EH (cell line): ENCODE measurements around the gene TMCO6.
"Not testable (repeated sequence)": the region's sequence is repeated elsewhere in the genome, so short reads cannot be mapped to it uniquely, and the experiment has no call there.

ENCODE experiments used
- DNase-seq: peaks from one replicate; pipeline ENCODE4 v3.0.0-alpha.2; 2015; ENCODE audit warnings: low read depth

TMCO6 gene

DNA sequence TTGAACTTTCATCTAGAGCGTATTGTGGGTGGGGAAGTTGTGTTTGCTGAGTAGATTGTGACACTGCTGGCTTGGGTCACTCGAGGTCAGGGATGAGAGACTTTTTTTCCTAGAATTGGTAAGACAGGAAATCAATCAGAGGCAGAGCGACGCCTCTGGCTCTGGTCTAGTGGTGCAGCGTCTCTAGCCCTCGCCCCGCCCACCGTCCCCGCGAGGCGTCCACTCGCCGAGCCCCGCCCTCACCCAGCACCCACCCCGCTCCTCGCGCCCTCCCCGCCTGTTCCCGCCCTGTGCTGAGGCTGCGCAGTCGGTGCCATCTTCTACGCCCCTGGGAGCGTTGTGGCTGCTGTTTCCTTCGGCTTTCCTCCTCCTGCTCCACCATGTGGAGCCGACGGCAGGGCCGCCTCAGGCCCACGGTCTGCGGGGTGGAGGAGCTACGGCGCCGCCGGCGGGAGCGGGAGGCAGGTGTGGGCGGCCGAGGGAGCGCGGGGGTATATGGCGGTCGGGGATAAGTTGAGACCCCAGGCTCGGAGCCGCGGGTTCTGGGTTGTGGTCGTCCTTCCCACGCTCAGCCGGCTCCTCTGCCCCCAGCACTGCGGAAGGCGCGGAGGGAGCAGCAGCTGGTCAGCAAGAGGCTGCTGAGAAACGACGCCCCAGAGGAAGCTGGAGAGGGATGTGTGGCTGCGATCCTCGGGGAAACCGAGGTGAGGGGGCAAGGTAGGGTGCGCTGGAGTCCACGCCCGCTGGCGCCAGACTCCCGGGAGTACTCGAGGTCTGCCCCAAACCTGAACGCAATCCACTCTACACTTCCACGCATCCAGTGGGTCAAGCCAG is at the start of gene TMCO6:
Gene TMCO6, plus strand, starts transcription at position 304 of the 834 bp plus-strand sequence. Its CDS starts 77 bp downstream, at position 381.
- peak; percentile 95 for DNase-seq

DNA sequence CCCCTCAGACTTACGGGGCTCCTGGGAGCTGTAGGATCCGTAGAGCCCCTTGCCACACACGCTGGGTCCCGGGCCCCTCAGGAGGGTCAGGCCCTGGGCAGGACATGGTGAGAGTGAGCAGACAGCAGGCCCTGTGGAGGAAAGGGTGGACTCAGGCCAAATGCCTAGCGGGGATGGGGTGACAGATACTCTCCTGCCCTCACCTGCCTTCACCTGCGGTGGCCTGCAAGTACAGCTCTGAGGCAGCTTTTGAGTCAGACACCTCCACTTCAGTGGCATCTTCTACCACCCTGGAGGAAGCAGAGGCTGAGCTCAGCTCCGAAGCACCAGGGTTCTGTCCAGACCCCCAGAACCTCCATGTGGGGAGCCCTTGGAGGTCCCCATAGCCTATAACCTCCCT is 48.4 kb upstream of the TMCO6 start:
- no peak for DNase-seq

DNA sequence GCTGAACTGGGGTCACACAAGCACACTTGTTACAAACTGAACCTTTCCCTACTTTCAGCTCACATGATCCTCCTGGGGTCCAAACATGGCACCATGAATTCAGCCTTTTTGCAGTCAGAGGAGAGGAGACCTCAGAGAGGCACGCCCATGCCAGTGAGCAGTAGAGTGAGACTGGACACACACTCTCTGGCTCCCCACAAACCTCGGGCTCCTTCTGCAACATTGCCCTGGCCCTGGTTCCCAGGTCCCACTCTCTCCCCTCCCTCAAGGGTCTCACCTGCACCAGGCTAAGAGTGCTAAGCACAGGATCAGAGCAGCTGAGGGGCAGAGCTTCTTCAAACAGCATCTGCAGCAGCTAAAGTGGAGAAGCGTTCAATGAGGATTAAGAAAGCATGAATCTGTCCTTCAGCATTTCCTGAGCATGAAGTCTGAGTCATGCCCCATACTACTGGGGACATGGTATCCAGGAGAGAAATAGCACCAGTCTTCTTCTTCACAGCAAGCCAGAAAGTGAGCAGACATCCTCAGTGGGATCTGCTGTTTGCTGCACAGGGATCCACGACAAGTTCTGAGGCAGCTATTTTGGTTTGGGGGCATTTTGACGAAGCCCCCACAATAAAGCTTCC is 47.4 kb upstream of the TMCO6 start:
- DNase-seq: peak; percentile 67

DNA sequence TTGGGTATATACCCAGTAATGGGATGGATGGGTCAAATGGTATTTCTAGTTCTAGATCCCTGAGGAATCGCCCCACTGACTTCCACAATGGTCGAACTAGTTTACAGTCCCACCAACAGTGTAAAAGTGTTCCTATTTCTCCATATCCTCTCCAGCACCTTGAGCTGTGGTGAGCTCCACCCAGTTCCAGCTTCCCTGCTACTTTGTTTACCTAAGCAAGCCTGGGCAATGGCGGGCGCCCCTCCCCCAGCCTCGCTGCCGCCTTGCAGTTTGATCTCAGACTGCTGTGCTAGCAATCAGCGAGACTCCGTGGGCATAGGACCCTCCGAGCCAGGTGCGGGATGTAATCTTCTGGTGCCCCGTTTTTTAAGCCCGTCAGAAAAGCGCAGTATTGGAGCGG is 46.2 kb upstream of the TMCO6 start:
- not testable (repeated sequence) for DNase-seq

DNA sequence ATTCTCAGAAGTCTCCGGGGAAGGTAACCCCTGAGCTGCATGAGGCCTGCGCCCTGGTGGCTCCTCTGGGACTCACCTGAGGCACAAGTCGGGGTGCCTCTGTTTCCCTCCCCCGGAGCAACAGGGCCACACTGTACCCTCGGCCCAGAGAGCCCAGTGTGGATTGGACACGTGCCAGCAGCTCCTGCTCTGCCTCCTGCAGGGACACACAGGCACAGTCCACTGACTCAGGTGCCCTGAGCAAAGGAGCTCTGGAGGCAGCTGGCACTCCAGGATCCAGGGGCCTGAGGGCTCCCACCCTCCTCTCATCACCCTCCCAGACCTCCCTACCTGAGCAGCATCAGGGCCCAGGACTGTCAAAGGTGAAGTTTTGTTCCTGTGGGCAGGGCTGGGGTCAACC is 45.1 kb upstream of the TMCO6 start:
- no peak for DNase-seq

DNA sequence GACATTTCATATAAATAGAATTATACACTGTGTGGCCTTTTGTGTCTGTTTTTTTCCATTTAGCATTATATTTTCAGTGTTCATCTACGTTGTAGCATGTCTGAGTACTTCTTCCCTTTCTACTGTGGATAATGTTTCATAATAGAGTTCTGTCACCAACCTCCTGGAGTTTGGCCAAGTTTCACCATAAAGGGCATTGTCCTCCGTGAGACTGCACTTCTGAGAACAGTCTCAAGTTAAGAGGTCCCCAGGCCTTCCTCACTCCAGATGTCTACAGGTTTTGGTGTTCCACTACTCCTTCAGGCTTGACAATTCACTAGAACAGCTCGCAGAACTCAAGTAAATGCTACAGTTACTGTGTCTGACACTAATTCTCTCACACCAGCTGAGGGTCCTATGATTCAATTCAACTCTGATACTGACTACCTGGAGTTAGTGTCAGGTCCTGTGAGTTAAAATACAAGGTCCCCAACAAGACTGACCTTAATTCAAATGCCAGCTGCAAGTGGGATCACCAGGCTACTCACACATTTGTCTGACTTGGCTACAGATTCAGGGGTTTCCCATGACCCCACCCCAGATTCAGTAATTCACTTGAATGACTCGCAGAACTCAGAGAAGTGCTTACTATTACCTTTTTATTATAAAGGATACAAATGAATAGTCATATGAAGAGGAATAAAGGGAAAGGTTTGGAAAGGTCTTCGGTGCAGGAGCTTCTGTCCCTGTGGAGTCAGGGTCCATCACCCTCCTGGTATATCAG is 43.5 kb upstream of the TMCO6 start:
- no peak for DNase-seq

DNA sequence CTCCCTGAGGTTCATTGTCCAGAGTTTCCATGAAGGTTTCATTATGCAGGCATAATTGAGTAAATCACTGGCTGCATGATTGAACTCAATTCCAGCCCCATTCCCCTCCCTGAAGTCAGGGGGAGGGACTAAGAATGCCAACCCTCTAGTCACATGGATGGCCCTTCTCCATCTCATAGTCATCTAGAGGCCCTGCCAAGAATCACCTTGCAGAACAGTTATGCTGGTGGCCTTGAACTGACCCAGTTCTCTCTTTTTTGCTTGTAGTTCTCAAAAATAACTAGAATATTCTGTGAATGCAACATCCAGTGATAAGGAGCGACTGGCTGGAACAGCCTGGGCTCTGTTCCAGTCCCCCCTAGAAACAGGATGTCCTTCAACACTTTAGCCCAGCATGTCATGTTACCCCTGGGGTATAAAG is 42.9 kb upstream of the TMCO6 start:
- no peak for DNase-seq

DNA sequence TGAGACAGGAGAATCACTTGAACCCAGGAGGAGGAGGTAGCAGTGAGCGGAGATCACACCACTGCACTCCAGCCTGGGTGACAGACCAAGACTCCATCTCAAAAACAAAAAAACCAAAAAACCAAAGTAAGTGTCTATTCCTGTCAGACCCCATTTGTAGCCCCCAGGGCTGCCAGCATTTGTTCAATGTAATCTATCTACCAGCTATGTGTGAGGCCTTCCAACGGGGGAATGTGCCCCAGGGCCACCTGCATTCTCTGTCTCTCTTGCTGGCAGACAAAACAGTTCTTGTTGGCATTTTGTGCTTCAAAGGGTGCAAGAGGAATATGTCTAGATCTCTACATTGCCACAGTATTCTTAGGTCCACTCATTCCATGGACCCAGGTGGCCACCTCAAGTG is 40.4 kb upstream of the TMCO6 start:
- no peak for DNase-seq

DNA sequence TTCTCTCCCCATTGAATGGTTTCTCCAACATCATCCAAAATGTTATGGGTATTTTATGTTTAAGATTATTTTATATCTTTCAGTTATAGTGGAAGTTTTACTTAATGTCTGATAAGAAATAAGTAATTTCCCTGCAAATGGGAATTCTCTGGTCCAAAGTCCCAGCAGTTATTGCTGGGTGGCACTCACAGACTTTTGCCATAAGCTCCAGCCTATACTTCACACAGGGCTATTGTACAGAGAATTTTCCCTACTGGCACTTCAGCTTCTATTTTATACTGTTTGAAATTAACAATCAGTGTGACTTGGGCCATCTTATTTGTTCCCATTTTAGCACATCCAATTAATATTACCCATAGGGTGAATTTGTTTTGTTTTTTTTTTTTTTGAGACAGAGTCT is 39.2 kb upstream of the TMCO6 start:
- DNase-seq: no peak

DNA sequence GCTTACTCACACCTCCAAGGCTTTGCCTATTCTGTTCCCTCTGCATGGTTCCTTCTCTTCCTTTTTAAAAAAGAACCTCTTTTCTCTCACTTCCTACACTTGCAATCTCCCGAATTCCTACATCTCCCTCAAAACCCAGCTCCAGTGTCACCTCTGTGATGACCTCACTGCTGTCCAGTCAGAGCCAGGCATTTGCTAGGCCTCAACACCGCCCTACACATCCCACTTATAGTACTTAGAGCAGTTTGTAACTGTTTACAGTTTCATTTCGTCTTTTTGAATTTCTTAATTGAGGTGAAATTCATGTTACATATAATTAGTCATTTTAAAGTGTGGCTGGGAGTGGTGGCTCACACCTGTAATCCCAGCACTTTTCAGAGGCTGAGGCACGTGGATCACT is 37.1 kb upstream of the TMCO6 start:
- DNase-seq: no peak

DNA sequence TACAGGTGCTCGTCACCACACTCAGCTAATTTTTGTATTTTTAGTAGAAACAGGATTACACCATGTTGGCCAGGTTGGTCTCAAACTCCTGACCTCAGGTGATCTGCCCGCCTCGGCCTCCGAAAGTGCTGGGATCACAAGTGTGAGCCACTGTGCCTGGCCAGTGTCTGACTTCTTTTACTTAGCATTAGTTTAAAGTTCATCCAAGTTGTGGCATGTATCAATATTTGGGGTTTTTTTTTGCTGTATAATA is 35.9 kb upstream of the TMCO6 start:
- DNase-seq: not testable (repeated sequence)

DNA sequence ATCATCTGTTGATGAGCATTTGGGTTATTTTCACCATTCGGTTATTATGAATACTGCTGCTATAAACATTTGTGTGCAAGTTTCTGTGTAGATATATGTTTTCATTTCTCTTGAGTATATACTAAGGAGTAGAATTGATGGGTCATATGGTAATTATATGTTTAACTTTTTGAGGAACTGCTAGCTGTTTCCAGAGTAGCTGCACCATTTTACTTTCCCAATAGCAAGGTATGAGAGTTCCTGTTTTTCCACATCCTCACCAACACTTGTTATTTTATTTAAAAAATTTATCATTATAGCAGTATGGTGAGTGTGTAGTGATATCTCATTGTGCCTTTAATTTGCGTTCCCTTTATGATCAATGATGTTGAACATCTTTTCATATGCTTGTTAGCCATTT is 35.5 kb upstream of the TMCO6 start:
- no peak for DNase-seq

DNA sequence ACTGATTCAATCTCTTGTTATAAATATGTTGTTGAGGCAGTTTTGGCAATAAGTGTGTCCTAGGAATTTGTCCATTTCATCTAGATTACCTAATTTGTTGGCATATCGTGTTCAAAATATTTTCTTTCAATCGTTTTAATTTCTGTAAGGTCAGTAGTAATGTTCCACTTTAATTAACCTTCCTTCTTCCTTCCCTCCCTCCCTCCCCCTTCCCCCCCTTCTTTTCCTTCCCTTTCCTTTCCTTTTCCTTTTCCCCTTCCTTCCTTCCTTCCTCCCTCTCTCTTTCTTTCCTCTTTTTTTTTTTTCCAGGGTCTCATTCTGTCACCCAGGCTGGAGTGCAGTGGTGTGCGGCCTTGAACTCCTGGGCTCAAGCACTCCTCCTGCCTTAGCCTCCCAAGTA is 33.4 kb upstream of the TMCO6 start:
- no peak for DNase-seq

DNA sequence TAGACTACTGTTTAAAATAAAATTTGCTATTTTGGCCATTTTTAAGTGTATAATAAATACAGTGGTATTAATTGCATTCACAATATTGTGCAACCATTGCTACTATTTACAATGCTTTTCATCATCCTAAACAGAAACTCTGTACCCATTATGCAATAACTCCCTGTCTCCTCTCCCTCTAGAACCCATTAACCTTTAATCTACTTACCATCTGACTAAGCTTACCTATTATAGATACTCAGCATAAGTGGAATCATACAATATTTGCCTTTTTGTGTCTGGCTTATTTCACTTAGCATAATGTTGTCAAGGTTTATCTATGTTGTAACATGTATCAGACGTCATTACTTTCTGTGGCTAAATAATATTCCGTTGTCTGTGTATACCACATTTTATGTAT is 32.2 kb upstream of the TMCO6 start:
- no peak for DNase-seq

DNA sequence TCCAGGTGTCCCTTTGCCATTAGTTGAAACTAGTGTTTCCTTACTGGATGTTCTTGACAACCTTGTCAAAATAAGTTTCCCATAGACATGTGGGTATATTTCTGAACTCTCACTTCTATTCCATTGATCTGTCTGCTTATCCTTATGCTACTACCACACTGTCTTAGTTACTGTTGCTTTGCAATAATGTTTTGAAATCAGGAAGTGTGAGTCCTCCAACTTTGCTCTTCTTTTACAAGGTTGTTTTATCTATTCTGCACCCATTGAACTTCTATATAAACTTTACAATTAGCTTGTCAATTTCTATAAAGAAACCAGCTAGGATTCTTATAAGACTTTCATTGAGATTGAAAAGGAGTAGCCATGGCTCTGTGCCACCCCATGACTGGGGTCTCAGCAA is 30.5 kb upstream of the TMCO6 start:
- no peak for DNase-seq

DNA sequence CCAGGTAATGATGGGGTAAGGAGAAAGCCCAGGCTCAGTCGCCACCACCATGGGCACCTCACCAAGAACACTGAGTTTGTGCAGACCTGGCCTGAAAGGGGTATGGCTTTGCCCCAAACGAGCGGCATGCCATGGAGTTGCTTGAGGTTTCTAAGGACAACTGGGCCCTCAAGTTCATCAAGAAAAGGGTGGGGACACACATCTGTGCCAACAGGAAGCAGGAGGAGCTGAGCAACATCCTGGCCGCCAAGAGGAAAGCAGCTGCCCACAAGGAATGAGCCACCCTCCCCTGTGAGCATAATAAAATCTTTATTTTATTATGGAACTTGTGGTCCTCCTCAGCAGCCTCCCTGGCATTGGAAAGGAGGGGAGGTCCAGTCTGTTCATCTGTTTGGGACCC is 30.1 kb upstream of the TMCO6 start:
- no peak for DNase-seq

DNA sequence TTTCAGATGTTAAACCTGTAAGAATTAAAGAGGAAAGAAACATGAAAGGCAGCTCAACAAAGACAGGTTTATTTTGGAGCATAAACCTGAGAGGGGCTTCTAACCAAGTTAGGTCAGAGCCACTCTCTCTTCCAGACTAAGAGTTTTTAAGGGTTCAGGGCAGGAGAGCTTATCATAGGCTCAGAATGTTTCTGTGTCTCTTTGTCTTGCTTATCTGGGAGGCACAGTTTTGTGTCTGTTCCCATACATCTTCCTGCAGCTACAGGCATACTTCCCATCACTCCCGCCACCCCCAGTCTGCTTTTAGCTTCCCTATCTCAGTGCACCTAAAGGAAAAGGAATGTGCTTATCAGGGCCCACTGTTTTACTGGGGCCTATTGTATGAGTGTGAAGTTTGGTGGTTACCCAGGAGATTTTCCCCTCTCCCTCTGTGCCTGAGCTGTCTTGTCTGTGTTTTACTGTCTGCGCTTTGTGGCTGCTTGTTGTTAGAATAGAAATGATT is 28.2 kb upstream of the TMCO6 start:
- no peak for DNase-seq

DNA sequence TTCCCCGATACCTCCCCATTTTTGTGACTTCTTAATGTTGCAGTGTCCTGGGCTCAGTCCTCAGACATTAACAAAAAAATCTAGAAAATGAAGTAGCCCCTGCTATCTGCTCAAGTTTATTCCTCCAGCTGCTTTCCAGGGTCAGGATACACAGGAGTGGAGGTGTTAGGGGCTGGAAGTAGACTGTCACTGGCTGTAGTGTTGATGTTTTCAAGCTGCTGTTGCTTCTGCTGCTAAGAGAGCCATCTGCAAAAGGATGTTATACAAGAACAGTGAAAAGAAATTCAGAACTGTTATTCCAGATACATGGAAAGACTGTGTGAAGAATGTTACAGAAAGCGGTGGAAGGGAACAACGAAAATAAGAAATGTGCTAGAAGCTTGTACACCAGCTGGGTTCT is 16.9 kb upstream of the TMCO6 start:
- DNase-seq: no peak

DNA sequence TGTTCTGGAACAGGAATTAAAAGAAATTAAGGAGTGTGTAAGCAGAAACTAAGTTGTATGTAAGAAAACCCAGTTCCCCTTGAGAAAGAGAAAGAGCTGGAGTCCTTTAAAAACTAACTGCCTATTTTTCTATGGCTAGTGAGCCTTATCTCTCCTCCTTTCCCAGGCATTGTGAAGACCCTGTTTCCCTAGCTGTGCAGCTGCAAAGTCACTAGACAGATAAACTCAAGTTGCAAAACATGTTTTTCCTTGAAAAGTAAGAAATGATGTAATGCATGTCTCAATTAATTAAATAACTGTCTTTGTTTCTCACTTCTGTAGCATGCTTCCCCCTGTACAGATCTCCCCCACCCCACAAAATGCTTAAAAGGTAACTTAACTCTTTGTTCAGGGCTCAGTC is 16.2 kb upstream of the TMCO6 start:
- not testable (repeated sequence) for DNase-seq

DNA sequence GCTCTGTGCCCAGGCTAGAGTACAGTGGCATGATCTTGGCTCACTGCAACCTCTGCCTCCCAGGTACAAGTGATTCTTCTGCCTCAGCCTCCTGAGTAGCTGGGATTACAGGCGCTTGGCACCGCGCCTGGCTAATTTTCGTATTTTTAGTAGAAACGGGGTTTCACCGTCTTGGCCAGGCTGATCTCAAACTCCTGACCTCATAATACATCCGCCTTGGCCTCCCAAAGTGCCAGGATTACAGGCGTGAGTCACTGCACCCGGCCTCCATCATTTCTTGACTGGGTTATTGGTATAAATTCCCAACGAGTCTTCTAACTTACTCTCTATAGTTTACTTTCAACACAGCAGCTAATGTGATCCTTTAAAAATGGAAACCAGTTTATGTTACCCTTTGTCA is 14.4 kb upstream of the TMCO6 start:
- DNase-seq: not testable (repeated sequence)

DNA sequence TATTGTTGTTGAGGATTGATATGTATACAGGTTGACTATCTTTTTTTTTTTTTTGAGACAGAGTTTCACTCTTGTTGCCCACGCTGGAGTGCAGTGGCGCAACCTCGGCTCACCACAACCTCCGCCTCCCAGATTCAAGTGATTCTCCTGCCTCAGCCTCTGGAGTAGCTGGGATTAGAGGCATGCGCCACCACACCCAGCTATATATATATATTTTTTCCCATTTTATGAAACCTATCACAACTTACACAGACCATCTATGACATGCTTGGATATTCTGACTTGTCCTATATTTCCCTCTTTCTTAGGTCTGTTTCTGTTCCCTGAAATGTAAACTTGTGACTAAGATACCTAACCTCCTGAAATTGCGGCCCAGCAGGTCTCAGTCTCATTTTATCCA is 11.3 kb upstream of the TMCO6 start:
- DNase-seq: no peak

DNA sequence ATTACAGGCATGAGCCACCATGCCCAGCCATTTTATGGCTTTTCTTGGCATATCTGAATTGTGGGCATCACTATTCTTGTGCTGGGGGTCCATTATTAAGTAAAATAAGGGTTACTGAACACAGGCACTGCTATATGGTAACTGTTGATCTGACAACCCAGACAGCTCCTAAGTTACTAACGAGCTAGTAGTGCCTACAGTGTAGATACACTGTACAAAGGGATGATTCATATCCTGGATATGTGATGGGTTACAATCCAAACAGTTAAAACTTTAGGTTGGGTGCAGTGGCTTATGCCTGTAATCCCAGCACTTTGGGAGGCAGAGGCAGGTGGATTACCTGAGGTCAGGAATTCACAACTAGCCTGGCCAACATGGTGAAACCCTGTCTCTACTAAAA is 10.5 kb upstream of the TMCO6 start:
- peak; percentile 52 for DNase-seq
